ENCODE measurements around the gene RSAD2.
A peak's percentile ranks its signal among the peaks of the same experiment; 100 is the strongest.
"Not testable (repeated sequence)": the region's sequence is repeated elsewhere in the genome, so short reads cannot be mapped to it uniquely, and the experiment has no call there.

The RSAD2 gene

DNA sequence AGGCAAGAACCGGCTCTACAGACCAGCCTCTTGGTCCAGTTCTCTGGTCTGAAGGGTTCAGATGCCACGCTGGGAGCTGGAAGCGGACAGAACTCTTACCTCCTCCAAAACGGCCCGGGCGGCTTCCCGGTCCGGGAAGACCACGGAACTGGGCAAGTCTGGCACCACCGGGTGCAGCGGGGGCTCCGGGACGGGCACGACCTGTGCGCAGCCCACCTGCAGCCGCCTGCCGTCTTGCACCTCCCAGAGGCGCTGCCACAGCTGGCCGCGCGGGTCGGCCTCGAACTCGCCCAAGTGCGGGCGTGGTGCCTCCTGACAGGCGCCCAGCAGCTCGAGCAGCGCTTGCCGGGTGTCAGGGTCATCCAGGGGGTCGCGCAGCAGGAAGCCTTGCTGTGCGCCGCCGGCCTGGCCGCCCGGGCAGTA is 12.6 kb upstream of the RSAD2 start:
- no peak for DNase-seq

DNA sequence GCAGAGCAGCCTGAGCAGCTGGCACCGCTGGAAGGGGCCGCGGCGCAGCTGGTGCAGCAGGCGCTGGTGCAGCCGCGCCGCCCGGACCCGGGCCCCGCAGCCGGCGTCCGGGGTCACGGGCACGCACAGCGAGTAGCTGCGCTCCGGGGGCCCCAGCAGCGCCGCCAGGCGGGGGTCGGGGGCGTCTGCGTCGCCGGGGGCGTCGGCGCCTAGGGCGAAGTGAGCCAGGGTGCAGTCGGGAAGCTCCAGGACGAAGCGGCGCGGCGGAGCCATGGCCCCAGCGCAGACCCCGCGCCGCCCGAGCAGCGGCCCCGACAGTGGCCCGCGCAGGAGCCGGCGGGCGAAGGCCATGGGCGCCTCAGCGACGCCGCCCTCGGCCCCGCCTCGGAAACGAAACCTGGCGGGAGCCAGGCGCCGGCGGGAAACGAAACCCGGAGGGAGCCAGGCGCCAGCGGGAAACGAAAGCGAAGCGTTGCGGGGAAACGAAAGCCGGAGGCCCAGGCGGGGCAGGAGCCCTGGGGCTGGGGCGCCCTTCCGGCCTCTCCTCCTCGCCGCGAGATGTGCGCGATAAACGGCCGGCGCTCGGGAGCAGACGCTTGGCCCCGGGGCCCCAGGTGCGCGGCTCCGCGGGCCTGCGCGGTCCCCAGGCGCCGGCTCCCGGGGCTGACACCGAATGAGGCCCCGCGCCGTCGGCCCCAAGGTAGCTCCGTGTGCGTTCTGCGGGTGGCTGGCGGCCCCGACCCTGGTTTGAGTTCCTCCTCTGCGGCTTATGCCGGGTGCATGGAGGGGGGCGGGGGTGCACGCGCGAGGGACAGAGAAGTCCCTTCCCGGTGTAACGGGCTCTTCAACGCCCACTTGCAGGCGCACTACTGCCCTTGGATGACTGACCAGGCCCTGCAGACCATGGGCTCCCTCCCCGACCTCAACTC is 12.0 kb upstream of the RSAD2 start, which contains the start of gene CMPK2:
Gene CMPK2, minus strand, starts transcription at position 562 of the 929 bp plus-strand sequence. Its CDS starts 211 bp downstream, at position 351.
- DNase-seq = peak; percentile 84

GRCh38 chr2:6866275-6866671 is 11.3 kb upstream of the RSAD2 start:
- DNase-seq = peak; percentile 46

DNA sequence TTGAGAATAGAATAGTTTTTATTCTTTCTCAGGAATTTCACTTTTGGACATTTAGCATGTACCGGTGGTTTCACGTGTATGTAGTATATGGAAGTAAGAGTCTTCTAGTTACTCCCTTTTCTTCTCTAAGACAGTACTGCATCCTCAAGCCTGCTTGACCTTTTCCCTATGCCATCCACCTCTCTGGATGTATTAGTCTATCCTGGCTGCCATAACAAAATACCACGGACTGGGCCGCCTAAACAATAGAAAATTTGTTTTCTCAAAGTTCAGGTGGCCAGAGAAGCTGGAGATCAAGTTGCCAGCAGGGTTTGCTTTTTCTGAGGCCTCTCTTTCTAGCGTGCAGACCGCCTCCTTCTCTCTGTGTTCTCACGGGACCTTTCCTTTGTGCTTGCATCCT is 10.6 kb upstream of the RSAD2 start:
- no peak for DNase-seq

GRCh38 chr2:6872394-6872793 is 5.2 kb upstream of the RSAD2 start:
- no peak for DNase-seq

DNA sequence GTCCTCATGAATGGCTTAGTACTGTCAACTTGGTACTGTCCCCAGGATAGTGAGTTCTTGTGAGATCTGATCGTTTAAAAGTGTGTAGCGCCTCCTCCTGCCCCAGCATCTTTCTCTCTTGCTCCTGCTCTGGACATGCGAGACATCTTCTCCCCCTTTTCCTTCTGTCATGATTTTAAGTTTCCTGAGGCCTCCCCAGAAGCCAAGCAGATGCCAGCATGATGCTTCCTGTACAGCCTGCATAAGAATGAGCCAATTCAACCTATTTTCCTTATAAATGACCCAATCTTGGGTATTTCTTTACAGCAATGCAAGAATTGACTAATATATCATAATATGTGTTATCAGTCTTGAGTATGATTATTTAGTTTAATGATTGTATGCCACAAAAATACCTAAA is 3.5 kb upstream of the RSAD2 start:
- no peak for DNase-seq

DNA sequence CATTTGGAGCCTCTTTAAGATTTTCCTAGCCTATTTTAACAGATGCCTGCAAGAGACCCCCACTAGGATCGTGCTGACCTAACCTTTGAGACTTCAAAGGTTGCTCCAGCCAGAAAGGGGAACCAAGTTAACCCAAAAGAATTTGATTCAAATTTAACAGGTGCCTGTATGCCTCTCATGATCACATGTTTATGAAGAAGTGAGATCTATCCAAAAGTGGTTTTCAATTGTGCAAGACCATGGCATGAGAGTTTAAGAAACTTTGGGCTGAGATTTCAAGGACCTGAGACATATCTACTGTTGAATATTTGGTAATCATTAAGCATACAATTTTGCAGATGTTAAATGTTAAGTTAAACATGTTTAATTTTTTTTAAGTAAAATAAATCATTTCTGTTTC is 1.3 kb upstream of the RSAD2 start:
- no peak for DNase-seq

DNA sequence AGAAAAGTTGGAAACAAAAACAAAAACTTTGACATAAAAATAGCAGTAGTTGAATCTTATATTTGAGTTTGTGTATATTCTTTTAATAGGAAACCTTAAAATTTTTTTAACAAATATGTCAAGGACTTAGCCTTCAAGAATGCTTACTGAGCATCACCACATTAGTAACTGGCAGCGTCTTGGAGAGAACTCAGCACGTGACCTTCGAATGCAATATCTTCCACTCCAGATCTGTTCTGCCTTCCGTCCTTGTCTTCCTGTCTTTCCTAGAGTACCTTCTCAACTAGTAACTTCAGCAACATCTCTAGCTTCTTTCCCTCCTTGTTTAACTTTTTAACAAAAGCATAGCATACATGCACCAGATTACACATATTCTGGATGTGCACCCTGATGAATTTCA is 972 bp downstream of the RSAD2 start:
- no peak for DNase-seq

DNA sequence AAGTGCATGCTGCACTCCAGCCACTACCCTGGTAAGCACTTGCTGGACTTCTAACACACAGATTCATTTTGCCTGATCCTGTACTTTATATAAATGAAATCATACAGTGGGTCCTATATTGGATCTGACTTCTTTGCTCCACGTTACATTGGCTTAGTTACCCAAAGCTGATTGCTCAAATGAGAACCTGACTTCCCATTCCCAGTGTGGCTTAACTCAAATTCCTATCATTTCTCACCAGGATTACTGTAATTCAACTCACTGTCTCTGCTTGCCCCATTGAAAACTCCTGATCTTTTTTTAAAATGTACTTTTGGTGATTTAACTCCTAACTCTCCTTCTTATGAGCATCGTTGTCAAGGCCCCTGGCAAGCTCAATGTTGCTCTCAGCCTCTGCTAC is 1.4 kb downstream of the RSAD2 start:
- DNase-seq = no peak

- peak; percentile 50 for DNase-seq
These were observed 2.7 kb downstream of the RSAD2 start for GRCh38 chr2:6880200-6880733.

DNA sequence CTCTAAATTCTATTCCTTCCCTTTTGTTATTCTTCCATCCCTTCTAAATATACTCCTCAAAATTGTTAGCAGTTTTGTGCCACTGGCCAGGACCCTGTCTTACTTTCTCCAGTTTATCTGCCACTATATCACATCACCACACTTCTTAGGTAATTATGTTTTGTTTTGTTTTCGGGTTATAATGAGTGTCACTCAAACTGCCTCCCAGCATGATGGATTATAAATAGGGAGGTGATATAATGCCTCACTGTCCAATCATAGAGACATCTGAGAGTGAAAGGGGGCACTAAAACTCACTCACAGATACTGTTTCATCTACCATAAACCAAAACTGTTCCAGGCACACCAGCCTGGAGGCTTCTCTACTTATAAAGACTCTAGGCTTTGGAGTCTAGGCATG is 3.5 kb downstream of the RSAD2 start:
- DNase-seq = no peak

DNA sequence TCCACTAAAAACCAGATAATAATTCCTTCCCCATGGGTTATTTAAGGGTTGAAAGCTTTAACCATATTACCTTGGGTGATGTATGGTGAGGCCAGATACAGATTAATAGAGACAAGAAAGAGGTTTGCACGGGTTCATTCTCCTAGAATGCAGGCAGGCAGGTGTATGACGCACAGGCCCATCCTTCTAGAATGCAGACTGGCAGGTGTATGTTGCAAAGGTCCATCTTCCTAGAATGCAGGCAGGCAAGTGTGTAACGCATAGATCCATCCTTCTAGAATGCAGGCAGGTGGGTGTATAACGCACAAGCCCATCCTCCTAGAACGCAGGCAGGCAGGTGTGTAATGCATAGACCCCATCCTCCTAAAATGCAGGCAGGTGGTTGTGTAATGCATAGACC is 3.9 kb downstream of the RSAD2 start:
- DNase-seq = no peak

GRCh38 chr2:6883448-6884122 is 6.0 kb downstream of the RSAD2 start:
- no peak for DNase-seq

- DNase-seq = no peak
These were observed 8.0 kb downstream of the RSAD2 start for GRCh38 chr2:6885551-6885950.

DNA sequence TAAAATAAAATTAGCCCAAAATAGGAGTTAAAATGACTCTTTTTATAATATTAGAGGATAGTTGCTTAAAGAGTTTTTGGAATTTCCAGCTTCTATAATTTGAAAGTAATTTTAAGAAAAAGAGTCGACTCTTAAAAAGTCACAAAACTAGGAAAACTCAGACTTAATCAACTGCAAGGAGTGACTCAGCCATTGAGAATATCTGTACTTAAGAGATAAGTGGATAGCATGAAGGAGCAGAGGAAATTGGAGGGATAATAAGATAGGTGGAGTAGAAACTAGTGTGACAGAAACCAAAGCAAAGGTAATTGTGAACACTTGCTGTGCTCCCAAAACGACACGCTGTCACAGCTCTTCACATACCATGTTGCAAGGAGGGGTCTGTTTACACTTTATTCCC is 8.4 kb downstream of the RSAD2 start:
- no peak for DNase-seq

GRCh38 chr2:6887751-6888192 is 10.2 kb downstream of the RSAD2 start:
- DNase-seq = no peak

GRCh38 chr2:6888724-6889123 is 11.1 kb downstream of the RSAD2 start:
- no peak for DNase-seq

GRCh38 chr2:6893876-6894482 is 16.4 kb downstream of the RSAD2 start:
- no peak for DNase-seq

DNA sequence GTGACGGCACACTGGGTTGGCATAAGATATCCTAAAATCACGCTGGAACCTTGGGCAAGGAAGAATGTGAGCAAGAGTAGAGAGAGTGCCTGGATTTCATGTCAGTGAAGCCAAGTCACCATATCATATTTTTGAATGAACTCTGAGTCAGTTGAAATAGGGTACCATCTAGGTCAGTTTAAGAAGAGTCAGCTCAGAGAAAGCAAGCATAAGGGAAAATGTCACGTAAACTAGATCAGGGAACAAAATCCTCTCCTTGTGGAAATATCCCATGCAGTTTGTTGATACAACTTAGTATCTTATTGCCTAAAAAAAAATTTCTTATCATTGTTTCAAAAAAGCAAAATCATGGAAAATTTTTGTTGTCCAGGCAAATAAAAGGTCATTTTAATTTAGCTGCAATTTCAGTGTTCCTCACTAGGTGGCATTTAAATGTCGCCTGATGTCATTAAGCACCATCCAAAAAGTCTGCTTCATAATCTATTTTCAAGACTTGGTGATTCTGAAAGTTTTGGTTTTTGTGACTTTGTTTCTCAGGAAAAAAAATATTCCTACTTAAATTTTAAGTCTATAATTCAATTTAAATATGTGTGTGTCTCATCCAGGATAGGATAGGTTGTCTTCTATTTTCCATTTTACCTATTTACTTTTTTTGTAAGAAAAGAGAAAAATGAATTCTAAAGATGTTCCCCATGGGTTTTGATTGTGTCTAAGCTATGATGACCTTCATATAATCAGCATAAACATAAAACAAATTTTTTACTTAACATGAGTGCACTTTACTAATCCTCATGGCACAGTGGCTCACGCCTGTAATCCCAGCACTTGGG is 19.6 kb downstream of the RSAD2 start:
- DNase-seq = peak; percentile 61

GRCh38 chr2:6902581-6902980 is 25.0 kb downstream of the RSAD2 start:
- DNase-seq = not testable (repeated sequence)

DNA sequence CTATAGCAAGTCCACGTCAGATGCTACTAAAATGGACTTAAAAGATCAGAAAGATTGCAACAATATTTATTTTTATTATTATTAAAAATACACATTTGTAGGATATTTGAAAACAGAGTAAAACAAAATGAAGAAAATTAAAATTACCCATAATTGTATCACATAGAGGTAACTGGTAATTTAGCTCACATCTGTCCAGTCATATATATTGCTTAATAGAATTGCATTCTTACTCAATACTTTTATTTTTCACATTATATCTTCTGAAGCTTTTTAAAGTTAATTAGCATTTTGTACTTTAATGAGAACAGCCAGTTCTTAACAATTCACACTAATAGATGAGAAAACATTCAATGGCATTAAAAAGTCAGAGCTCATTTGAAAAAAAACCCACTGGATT is 28.1 kb downstream of the RSAD2 start:
- DNase-seq = no peak

- DNase-seq = no peak
These were observed 28.7 kb downstream of the RSAD2 start for GRCh38 chr2:6906165-6906741.

Data from CD4-positive, alpha-beta T cell treated with Interleukin-10 for 1 hour (primary cell).